Measurements from ENCODE around the gene CDK1.
"Not testable (repeated sequence)": the region's sequence is repeated elsewhere in the genome, so short reads cannot be mapped to it uniquely, and the experiment has no call there.

Gene CDK1

DNA sequence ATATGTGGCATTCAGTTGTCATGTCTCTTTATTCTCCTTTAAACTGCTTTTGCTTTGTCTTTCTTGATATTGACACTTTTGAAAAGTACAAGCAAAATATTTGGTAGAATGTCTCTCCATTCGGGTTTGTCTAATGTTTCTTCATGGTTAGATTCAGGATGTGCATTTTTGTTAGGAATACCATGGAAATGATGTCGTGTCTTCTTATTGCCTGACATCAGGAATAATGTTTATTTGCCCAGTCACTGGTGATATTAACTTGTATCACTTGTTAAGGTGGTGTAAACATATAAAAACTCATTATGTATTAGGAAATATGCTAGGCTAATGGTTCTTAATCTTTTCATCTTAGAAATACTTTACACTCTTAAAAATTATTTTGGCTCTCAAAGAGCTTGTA, 43.4 kb downstream of the CDK1 start:
- TF ChIP-seq, protein P1, sequence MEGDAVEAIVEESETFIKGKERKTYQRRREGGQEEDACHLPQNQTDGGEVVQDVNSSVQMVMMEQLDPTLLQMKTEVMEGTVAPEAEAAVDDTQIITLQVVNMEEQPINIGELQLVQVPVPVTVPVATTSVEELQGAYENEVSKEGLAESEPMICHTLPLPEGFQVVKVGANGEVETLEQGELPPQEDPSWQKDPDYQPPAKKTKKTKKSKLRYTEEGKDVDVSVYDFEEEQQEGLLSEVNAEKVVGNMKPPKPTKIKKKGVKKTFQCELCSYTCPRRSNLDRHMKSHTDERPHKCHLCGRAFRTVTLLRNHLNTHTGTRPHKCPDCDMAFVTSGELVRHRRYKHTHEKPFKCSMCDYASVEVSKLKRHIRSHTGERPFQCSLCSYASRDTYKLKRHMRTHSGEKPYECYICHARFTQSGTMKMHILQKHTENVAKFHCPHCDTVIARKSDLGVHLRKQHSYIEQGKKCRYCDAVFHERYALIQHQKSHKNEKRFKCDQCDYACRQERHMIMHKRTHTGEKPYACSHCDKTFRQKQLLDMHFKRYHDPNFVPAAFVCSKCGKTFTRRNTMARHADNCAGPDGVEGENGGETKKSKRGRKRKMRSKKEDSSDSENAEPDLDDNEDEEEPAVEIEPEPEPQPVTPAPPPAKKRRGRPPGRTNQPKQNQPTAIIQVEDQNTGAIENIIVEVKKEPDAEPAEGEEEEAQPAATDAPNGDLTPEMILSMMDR (IDR thresholded peaks at IDR 0.05; ENCODE audit: control insufficient read depth, insufficient read depth, low read depth, low read length, missing control alignments), result no peak
- no peak overlapping the region for H3K4me3 ChIP-seq (ENCODE audit: control insufficient read depth, low read depth, low read length)
- no peak for DNase-seq (ENCODE audit: low read depth)

DNA sequence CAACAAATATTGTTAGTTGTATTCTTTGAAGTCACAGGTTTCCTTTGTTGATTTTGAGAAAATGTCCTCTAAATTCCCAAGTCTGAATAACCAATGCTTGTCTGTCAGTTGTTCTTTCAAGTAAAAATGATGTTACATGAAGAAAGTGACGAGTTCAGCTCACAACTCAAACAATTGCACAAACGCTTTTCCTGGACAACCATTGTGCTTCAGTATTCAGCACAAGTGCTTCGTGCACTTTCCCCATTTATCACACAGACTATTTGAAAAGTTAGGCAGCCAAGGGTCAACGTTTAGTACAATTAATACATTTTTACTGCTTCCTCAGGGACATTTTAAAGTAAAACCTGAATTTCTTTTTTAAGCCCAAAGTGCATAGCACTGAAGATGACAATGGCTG, 44.5 kb downstream of the CDK1 start:
- no peak overlapping the region for H3K4me3 ChIP-seq (ENCODE audit: control insufficient read depth, low read depth, low read length)
- TF ChIP-seq, protein P1 (IDR thresholded peaks at IDR 0.05; ENCODE audit: control insufficient read depth, insufficient read depth, low read depth, low read length, missing control alignments), result no peak
- no peak for DNase-seq (ENCODE audit: low read depth)

DNA sequence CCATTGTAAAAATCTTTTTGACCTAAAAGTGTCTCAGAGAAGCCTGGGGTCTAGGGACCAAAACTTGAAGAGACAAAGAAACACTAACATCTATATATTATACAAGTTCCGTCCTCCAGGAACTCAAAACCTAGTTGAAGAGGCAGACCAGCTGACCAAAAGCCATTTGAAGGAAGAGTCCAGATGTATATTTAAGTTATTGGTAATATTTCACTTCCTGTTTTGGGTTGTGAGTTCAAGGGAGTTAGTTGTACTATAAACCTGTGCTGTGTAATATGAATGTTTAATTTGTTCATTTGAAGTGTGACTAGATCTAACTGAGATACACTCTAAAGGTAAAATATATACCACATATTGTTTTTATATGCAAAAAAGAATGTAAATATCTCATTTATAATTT, 45.0 kb downstream of the CDK1 start:
- H3K4me3 ChIP-seq (ENCODE audit: control insufficient read depth, low read depth, low read length), result no peak overlapping the region
- TF ChIP-seq, protein P1 (IDR thresholded peaks at IDR 0.05; ENCODE audit: control insufficient read depth, insufficient read depth, low read depth, low read length, missing control alignments), result no peak
- no peak for DNase-seq (ENCODE audit: low read depth)

DNA sequence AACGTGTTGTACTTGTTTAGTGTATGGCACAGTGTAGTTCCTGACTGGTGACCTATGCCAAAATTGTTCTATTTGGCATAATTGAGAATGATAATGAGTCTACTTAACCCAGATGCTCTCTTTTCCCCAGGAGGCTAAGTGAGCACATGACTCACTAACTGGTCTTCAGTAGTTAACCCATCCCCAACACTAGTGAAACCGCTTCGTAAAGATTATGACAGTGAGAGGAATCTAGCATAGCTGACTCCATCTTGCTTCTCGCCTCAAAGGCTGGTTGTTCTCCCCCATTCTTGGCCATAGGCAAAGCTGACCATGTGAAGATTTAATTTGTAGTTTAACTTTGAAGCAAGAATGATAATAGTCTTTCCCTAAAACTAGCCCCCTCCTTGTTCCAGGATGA, 47.2 kb downstream of the CDK1 start:
- TF ChIP-seq, protein P1 (IDR thresholded peaks at IDR 0.05; ENCODE audit: control insufficient read depth, insufficient read depth, low read depth, low read length, missing control alignments), result no peak
- DNase-seq (ENCODE audit: low read depth), result no peak
- no peak overlapping the region for H3K4me3 ChIP-seq (ENCODE audit: control insufficient read depth, low read depth, low read length)

DNA sequence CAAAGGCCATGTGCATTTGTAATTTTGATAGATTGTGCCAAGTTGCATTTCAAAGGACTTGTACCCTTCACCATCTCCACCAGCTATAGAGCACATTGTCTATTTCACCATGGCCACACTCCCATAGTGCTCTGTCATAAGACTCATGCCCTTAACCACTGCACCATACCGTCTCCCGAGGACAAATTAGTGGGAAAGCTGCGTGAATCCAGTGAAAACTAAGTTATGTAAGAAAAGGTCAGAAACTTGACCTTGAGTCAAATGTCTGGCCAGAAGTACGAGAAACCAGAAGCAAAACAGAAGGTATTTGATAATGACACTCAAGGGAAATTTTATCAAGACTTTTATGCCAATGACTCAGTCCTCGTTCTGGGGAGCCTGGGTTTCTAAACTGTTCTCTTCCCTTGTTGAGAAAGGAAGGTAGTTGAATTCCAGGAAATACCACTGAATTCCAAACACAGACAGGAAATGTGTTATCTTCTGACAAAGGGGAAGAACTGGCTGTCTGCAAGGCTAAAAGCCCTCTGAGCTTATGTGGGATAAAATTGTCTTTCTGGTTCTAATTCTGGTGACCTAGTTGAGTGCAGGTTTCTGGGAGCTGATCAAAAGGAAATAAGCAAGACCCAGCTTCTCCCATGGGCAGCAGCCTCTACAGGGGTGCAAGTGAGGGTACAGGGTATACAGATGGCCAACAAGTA, 49.7 kb downstream of the CDK1 start:
- TF ChIP-seq, protein P1 (IDR thresholded peaks at IDR 0.05; ENCODE audit: control insufficient read depth, insufficient read depth, low read depth, low read length, missing control alignments), result no peak
- no peak overlapping the region for H3K4me3 ChIP-seq (ENCODE audit: control insufficient read depth, low read depth, low read length)
- DNase-seq (ENCODE audit: low read depth), result no peak

DNA sequence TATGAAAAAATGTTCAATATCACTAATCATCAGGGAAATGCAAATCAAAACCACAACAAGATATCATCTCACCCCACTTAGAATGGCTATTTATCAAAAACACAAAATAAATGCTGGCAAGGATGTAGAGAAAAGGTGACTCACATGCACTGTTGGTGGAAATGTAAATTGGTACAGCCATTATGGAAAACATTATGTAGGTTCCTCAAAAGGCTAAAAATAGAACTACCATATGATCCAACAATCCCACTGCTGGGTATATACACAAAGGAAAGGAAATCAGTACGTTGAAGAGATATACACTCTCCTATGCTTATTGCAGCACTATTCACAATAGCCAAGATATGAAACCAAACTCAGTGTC, 50.2 kb downstream of the CDK1 start:
- no peak overlapping the region for H3K4me3 ChIP-seq (ENCODE audit: control insufficient read depth, low read depth, low read length)

DNA sequence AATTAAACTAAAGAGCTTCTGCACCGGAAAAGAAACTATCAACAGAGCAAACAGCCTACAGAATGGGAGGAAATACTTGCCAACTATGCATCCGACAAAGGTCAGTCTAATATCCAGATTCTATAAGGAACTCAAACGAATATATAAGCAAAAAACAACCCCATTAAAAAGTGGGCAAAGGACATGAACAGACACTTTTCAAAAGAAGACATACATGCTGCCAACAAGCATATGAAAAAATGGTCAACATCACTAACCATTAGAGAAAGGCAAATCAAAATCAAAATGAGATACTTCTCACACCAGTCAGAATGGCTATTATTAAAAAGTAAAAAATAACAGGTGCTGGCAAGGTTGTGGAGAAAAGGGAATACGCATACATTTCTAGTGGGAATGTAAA, 53.9 kb downstream of the CDK1 start:
- H3K4me3 ChIP-seq (ENCODE audit: control insufficient read depth, low read depth, low read length); DNase-seq (ENCODE audit: low read depth): not testable (repeated sequence)

More for the DNA sequence above, 50.2 kb downstream of the CDK1 start:
- TF ChIP-seq, protein P1 (IDR thresholded peaks at IDR 0.05; ENCODE audit: control insufficient read depth, insufficient read depth, low read depth, low read length, missing control alignments), result no peak
- DNase-seq (ENCODE audit: low read depth), result no peak

Measured in AG09309 (cell line).